MM.1S (cell line): ENCODE measurements around the gene P3H1.

Source experiments
- DNase-seq: peaks from one replicate; pipeline ENCODE4 v3.0.0-alpha.2; 2015
- H2AFZ ChIP-seq: fragments of 300-600 bp; sonication (generic); 2 replicates; pipeline ENCODE4 v1.6.0; 2016; ENCODE audit warnings: antibody characterized with exemption, low read length
- H3F3A ChIP-seq: fragments of 300-600 bp; sonication (generic); 2 replicates; pipeline ENCODE4 v1.6.1; 2016; ENCODE audit warnings: mild to moderate bottlenecking, antibody characterized with exemption, low read length, moderate library complexity, mixed read lengths; ENCODE audit not compliant: insufficient read depth
- H3K27ac ChIP-seq: fragments of 300-600 bp; sonication (generic); 2 replicates; pipeline ENCODE4 v1.5.1; 2016; ENCODE audit warnings: mild to moderate bottlenecking, low read length
- H3K27me3 ChIP-seq: fragments of 300-600 bp; sonication (generic); replicated peaks from 2 replicates; pipeline ENCODE4 v1.6.0; 2016; ENCODE audit warnings: low read length; ENCODE audit not compliant: insufficient read depth
- H3K36me3 ChIP-seq: fragments of 300-600 bp; sonication (generic); replicated peaks from 2 replicates; pipeline ENCODE4 v1.6.1; 2016; ENCODE audit warnings: mild to moderate bottlenecking, low read length, mixed read lengths; ENCODE audit not compliant: insufficient read depth
- H3K4me1 ChIP-seq: fragments of 300-600 bp; sonication (generic); 2 replicates; pipeline ENCODE4 v1.6.1; 2016; ENCODE audit warnings: low read length, mixed read lengths
- H3K4me2 ChIP-seq: fragments of 300-600 bp; sonication (generic); 2 replicates; pipeline ENCODE4 v1.6.0; 2016; ENCODE audit warnings: low read depth, low read length
- H3K4me3 ChIP-seq: fragments of 300-600 bp; sonication (generic); 2 replicates; pipeline ENCODE4 v1.5.1; 2016; ENCODE audit warnings: low read length, mixed read lengths
- H3K79me2 ChIP-seq: fragments of 300-600 bp; sonication (generic); 2 replicates; pipeline ENCODE4 v1.6.1; 2016; ENCODE audit warnings: mixed run types, low read length, mixed read lengths
- H3K9ac ChIP-seq: fragments of 300-600 bp; sonication (generic); 2 replicates; pipeline ENCODE4 v1.6.1; 2016; ENCODE audit warnings: low read length, mixed read lengths
- H3K9me2 ChIP-seq: fragments of 300-600 bp; sonication (generic); replicated peaks from 2 replicates; pipeline ENCODE4 v1.6.1; 2016; ENCODE audit warnings: mild to moderate bottlenecking, low read length, mixed read lengths; ENCODE audit not compliant: insufficient read depth
- H3K9me3 ChIP-seq: fragments of 300-600 bp; sonication (generic); replicated peaks from 2 replicates; pipeline ENCODE4 v1.6.1; 2016; ENCODE audit warnings: mild to moderate bottlenecking, low read length, mixed read lengths; ENCODE audit not compliant: insufficient read depth
- H4K20me1 ChIP-seq: fragments of 300-600 bp; sonication (generic); 2 replicates; pipeline ENCODE4 v1.6.1; 2016; ENCODE audit warnings: mild to moderate bottlenecking, low read length, moderate library complexity, mixed read lengths; ENCODE audit not compliant: insufficient read depth
- CTCF ChIP-seq: fragments of 300-600 bp; sonication (generic); IDR thresholded peaks from 2 replicates; pipeline ENCODE4 v1.5.1; 2016; ENCODE audit warnings: antibody characterized with exemption, low read length, mixed read lengths
- EZH2 ChIP-seq: fragments of 300-600 bp; sonication (generic); optimal IDR thresholded peaks from 2 replicates; pipeline ENCODE3; 2017; ENCODE audit warnings: low read depth, mild to moderate bottlenecking, antibody characterized with exemption, low read length, mixed read lengths
- EZH2phosphoT487 ChIP-seq: fragments of 300-600 bp; sonication (generic); IDR thresholded peaks from 2 replicates; pipeline ENCODE4 v1.6.1; 2018; ENCODE audit warnings: antibody characterized with exemption, low read length

Gene P3H1

GRCh38 chr1:42741706-42742105, 25.1 kb downstream of the P3H1 start:
- Histone ChIP-seq H3K4me1 (no peaks in the 10 kb centered on the region), H3K9ac (no peak overlapping the region), H3K79me2 (no peaks in the 10 kb centered on the region), H3K4me2 (no peak overlapping the region), H2AFZ (no peak overlapping the region), H3K9me2 (no peaks in the 10 kb centered on the region), H3F3A (no peaks in the 10 kb centered on the region), H3K27ac (no peak overlapping the region), H3K27me3 (no peaks in the 10 kb centered on the region), H3K4me3 (no peak overlapping the region), H3K9me3 (no peaks in the 10 kb centered on the region), H4K20me1 (no peaks in the 10 kb centered on the region), H3K36me3 (no peaks in the 10 kb centered on the region)
- DNase-seq: no peak
- TF ChIP-seq CTCF: no peak
- no peak for TF ChIP-seq EZH2
- no peak for TF ChIP-seq EZH2phosphoT487

- Histone ChIP-seq H4K20me1 (no peaks in the 10 kb centered on the region), H3F3A (no peaks in the 10 kb centered on the region), H2AFZ (no peak overlapping the region), H3K27ac (no peak overlapping the region), H3K27me3 (no peaks in the 10 kb centered on the region), H3K4me1 (no peaks in the 10 kb centered on the region), H3K36me3 (no peaks in the 10 kb centered on the region), H3K9ac (no peak overlapping the region), H3K9me3 (no peaks in the 10 kb centered on the region), H3K4me2 (no peak overlapping the region), H3K4me3 (no peak overlapping the region), H3K9me2 (no peaks in the 10 kb centered on the region), H3K79me2 (no peaks in the 10 kb centered on the region)
- TF ChIP-seq EZH2phosphoT487: no peak
- no peak for TF ChIP-seq CTCF
- no peak for TF ChIP-seq EZH2
- no peak for DNase-seq
Measured at GRCh38 chr1:42740851-42741580, 25.8 kb downstream of the P3H1 start.

GRCh38 chr1:42739753-42740700, 26.8 kb downstream of the P3H1 start, which contains the start of gene CLDN19:
TSS of gene CLDN19 (minus strand) at chr1:42740236. CDS start at chr1:42740063, 173 bp downstream.
- Histone ChIP-seq H3K79me2 (no peaks in the 10 kb centered on the region), H3K4me1 (no peaks in the 10 kb centered on the region), H3K9me3 (no peaks in the 10 kb centered on the region), H4K20me1 (no peaks in the 10 kb centered on the region), H3K4me3 (no peak within 1 kb of the TSS), H3K9ac (no peak within 1 kb of the TSS), H3K27me3 (no peaks in the 10 kb centered on the region), H3K4me2 (no peak within 1 kb of the TSS), H2AFZ (no peak within 1 kb of the TSS), H3K27ac (no peak within 1 kb of the TSS), H3K36me3 (no peaks in the 10 kb centered on the region), H3F3A (no peaks in the 10 kb centered on the region), H3K9me2 (no peaks in the 10 kb centered on the region)
- TF ChIP-seq EZH2: no peak
- no peak for TF ChIP-seq CTCF
- no peak for TF ChIP-seq EZH2phosphoT487
- no peak for DNase-seq
